ENCODE results near the gene SLC11A2.
"Not testable (repeated sequence)": the region's sequence is repeated elsewhere in the genome, so short reads cannot be mapped to it uniquely, and the experiment has no call there.

The SLC11A2 gene

DNA sequence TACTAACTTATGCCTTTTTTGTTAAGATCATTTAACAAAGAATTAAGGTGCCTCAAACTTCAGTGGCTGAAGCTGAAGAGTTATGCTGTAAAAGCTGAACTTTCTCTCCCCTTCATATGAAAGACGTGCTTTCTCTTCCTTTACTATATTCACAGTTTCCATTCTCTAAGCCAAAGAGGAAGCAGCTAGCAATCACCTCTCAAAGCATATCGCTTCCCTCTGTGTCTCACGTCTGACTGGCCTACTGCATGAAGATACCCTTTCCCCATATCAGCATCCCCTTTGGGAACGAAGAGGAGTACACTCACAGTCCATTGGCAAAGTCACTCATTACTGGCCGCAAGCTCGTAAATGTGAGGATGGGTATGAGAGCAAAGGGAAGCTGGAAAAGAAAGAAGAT is 34.9 kb downstream of the SLC11A2 start:
- in situ Hi-C loops (cut with HindIII; ENCODE audit: low sequenced_read_pairs): no loop called here

DNA sequence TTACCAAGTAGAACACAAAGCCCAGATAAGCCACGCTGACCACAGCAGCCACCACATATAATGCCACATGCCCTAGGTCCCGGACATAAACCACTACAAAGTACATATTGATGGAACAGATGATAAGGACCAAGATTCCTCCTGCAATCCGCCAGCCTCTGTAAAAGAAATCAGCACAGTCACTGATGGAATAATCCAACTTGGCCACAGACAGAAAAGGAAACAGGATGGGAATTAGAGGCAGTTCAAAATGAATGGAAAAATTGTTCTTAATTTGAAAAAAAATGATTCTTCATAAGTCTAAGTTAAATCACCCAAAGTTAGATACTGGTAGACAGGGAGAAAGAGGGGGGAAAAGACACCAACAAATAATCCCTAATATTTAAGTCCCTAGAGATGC is 35.4 kb downstream of the SLC11A2 start:
- in situ Hi-C loops (cut with HindIII; ENCODE audit: low sequenced_read_pairs): no loop called here

DNA sequence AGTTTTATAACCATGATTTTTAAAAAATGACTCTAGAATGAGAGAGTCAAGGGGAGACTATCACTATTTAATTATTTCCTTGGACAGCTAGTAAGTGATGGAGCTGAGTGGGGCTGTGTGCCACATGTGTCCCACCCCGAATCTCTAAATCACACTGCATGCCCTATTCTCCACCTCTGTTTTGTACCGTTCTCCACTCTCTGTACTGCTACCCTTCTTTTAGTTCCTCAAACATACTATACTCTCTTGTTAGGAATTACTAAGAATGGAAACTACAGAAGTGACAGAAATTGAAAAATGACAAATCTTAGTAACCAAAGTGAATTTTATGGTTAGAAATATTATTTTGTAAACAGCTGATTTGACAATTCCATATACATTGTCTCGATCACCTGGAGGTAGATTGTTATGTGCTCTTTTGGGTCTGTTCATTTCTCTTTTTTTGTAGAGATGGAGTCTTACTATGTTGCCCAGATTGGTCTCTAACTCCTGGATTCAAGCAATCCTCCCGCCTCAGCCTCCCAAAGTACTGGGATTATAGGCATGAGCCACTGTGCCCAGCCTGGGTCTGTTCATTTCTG is 35.9 kb downstream of the SLC11A2 start:
- in situ Hi-C loops (cut with HindIII; ENCODE audit: low sequenced_read_pairs): no loop called here

DNA sequence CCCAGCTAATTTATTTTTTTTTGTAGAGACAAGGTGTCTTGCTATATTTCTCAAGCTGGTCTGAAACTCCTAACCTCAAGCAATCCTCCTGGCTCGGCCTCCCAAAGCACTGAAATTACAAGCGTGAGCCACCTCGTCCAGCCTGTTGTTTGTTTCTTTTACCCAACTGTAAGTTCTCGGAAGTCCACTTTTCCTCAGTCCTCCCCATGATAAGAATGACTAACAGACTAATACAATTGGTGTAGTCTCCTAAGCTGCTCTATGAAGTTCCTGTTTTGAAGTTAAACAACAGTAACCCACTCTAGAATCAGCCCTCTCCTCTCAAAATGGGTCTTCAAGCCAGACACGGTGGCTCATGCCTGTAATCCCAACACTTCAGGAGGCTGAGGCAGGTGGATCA is 37.3 kb downstream of the SLC11A2 start:
- in situ Hi-C loops (cut with HindIII; ENCODE audit: low sequenced_read_pairs): no loop called here

DNA sequence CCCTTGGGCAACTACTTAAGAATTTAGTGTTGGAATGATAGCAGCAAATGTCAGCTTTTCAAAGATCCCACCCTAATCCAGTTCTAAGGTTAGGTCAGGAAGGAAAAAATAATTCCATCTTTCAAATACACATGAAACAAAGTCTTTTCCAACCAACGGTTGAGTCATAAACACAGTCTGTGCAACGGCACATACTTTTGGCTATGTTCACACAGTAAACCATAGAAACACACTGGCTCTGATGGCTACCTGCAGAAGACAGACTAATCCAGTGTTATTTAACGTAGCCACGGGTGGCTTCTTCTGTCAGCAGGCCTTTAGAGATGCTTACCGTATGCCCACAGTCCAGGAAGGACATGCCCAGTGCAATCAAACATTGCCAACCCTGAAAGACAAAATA is 38.1 kb downstream of the SLC11A2 start:
- in situ Hi-C loops (cut with HindIII; ENCODE audit: low sequenced_read_pairs): no loop called here

DNA sequence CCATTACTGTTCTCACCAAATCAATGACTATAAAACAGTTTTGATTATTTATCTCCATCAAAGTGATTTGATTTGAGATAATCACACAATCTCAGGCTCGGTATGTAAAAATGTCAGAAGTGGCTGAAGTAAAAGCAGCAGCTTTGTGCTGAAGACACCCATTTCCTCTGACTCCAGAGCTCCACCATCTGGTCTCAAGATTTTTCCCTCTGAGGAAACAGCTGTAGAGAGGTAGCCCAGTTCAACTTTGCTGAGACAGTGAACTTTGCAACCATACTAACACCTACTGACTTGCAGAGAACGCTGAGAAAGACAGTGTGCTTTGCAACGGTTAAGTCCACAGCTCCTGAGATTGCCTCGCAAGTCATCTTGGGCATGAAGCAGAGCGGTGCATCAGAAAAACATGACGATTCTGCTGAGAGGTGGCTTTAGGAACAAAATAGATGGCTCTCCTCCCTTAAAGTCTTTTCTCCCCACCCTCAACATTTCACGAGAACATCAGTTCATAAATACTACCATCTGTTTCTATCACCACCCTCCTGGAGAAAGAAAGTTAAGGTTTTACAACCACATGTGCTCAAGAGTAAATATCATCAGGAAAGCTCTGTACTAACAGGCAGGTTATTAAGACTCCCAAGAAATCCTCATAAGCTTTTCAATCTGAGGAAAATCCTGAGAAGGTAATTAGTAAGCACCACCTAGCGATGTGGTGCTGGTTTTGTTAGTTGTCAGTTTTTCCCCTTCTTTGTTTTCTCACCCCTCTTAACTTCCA is 39.0 kb downstream of the SLC11A2 start:
- in situ Hi-C loops (cut with HindIII; ENCODE audit: low sequenced_read_pairs): no loop called here

DNA sequence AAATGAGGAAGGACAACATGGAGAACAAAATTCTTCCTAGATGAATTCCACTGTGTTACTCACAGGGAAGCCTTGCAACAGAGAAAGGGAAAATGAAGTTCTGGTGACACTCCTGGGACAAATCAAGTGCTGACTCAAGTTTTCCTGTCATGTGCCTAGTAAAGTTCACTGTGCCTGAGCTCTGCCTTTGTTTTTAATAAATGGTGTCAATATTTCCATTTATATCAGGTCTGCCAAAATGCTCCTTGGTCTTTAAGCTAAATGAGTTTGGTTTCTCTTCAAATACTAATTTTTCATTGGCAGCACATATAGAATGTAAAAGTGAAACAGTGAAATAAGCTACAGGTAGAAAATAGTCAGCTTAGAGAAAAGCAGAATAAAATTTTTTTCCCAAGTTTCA is 40.9 kb downstream of the SLC11A2 start:
- in situ Hi-C loops (cut with HindIII; ENCODE audit: low sequenced_read_pairs): no loop called here

DNA sequence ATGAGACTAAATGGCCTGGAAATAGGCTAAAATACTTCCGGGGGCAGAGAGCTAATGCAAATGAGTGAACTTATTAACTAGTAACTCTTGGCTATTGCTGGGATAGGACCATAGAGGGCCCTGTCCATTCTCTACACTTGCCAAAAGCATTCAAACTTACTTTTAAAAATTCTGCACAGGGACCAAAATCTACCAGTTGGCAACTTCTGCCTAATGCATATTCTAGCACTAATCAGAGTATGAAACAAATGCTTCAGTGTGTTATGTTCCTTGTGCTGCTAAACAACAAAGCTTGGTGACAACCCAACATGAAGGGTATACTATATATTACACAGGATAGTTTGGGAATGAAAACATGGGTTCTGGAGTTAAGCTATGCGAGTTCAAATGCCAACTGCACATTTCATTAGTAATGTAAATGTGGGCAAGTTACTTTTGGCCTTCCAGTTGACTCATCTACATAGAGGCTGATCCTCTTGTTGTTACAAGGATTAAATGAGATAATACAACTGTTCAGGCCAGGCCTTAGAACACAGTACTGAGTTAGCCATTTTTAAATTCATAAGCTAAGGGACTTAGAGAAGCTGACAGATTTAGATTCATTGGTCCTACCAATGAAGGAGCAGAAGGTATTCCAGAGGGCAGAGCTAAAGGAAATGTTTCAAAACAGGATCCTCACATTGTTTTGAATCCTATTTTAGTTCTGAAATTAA is 41.4 kb downstream of the SLC11A2 start:
- in situ Hi-C loops (cut with HindIII; ENCODE audit: low sequenced_read_pairs): no loop called here

DNA sequence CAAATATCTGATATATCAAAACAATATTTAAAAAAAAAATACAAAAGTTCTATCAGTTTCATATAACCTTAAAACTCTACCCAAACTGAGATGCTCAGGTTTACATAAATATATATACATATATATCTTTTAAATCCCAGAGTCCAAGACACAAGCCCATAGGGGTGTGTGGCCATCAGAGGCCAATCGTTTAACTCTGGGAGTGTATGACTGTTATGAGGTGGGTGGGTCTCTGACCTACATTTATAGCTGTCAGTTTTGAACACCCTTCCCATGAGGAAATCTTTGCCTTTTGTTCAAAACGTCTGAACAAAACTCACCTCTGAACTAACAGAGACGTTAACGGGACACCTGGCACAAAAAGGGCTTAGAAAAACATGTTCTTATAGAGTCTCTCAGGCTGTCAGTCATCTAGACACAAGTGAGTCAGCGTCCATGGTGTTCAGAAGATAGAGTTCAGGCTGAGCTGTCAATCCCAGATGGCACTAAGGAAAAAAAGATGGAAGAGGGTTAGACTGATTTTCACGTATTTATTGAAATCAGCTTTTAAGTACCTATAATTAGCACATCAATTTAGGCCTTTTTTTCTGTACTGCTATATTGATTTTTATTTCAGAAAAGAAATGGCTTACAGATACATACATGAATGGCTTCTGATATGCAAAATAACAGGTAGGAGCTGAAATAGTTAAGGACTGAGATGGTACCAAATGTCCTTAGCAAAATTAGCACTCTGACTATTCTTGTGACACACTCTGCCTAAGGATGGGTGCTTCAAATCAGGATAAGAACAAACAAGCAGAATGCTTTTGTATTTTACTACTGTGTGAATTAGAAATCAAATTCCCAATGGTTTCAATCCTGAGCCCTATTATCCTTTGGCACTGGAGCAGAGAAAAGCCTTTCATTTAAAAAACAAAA is 44.6 kb downstream of the SLC11A2 start:
- in situ Hi-C loops (cut with HindIII; ENCODE audit: low sequenced_read_pairs): no loop called here

DNA sequence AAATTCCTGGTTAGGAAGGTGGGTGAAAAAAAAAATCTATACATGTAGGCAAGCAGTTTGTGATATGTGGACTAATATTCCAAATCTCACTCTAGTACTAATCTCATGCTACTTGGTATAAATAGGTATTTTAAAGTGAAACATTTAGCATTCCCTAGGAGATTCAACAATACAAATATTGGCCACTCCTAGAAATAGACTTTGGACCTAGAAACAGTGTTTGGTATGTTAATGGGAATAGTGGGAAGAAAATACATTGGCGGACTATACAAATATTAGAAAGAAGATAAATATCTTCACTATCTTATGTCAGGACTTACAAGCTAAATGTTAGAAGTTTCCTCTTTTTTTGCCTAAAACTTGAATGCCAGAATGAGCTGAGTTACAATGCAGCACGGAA is 45.6 kb downstream of the SLC11A2 start:
- in situ Hi-C loops (cut with HindIII; ENCODE audit: low sequenced_read_pairs): no loop called here

DNA sequence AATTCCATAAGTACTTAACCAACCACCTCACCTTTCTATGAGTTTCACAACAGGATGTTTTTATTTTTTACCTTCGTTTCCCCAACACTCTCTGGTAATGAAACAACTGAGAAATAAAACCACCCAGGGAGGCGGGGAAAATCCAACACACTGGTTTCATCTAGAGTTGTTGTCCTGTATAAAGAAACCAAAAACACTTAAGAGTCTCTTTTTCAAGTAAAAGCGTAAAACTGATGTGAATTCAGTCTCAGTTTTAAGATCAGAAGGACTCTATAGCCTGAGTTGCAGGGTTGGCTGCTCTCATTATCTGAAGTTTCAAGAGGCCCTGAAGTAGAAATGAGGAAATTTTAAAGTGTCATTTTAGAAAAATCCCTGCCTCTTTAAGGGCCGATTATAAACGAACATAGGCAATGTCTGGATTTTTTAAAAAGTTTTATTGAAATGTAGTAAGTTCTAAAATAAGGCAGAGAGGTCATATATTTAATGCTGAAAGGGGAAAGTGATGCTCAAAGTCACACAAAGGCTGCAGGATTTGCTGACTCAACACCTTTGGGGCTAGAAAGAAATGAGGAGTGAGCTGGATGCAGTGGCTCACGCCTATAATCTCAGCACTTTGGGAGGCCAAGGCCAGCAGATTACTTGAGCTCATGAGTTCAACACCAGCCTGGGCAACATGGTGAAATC is 46.7 kb downstream of the SLC11A2 start:
- in situ Hi-C loops (cut with HindIII; ENCODE audit: low sequenced_read_pairs): no loop called here

DNA sequence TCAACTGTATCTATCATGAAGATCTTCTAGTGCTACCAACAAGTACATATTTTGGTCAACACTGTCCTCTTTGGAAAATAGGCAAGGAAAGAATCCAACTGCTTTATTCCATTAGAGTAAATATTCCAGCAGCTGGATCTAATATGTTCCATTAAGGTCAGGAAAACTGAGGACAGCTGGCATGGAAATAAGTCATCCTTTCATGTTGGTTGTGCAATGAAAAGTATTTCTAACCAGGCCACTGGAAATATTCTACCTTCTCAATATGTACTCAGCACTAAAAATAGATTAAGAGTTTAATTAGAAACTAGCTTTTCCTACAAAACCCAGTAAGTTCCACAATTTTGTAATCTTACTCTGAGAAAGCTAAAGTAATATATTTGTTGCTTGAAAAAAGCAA is 54.2 kb downstream of the SLC11A2 start:
- in situ Hi-C loops (cut with HindIII; ENCODE audit: low sequenced_read_pairs): no loop called here

DNA sequence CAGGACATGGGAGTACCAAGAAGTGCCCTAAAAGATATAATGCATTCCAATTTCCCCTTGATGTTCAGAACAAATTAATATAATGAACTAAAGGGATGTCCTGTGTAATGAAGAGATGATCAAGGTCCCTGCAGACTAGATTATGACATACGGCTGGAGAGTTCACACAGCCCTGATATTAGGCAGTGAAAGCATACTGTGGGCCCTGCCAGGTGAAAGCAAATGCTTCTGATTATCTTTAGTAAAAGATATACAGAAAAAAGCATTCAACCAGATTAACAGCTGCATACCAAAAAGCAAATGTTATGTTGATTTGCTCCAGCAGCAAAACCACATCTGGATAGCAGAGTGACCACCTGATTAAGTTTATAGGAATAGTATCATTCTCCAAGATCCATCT is 61.8 kb downstream of the SLC11A2 start:
- in situ Hi-C loops (cut with HindIII; ENCODE audit: low sequenced_read_pairs): no loop called here

DNA sequence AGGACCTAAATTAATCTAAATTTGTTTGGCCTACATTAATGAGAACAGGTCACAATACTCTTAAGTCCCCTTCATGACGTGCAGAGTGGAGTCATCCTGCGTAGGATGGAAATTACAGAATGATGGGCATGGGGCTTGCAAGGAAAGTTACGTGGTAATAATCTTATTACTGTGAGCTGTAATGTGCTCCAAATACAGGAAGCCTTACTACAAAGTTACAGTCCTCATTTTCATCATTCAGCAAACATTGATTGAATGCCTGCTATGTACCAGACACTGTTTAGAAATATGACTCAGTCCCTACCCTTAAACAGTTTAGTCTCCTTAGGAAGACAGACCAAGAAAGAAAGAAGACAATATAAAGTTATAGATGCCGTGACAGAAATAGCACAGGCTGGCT is 64.5 kb downstream of the SLC11A2 start:
- in situ Hi-C loops (cut with HindIII; ENCODE audit: low sequenced_read_pairs): no loop called here

DNA sequence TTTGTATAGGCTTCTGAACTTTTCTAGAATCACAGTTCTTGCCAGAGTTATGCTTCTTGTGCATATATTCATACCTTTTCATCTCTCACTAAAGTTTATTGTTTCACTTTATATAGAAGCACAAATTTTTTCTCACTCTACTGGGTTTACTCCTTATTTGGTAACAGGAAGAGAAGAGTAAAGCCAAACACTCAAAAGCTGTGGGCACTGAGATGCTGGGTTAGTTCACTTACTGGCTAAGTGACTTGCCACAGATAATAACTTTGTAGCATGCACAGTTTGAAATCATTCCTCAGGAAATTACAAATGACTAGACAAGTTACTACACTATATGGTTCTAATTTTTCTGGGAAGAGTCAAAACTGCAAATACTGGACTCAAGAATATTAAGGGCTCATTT is 66.1 kb downstream of the SLC11A2 start:
- in situ Hi-C loops (cut with HindIII; ENCODE audit: low sequenced_read_pairs): no loop called here

DNA sequence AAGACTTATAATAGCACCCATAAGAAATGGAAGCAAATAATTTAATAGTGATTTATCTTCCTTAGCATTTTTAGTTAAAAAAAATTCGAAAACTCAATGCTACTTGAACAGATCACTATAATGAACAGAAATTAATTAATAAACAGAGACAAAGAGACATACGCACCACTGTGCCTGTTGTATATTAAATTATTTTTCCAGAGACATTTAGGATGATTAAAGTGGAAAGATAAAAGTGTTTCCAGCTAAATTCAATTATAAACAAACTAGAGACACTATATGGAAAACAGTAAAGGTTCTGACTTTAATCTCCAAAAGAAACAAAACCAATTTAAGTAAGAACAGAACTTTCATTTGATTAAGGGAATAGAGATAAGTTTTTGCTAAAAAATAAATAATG is 70.5 kb downstream of the SLC11A2 start:
- in situ Hi-C loops (cut with HindIII; ENCODE audit: low sequenced_read_pairs): no loop called here

DNA sequence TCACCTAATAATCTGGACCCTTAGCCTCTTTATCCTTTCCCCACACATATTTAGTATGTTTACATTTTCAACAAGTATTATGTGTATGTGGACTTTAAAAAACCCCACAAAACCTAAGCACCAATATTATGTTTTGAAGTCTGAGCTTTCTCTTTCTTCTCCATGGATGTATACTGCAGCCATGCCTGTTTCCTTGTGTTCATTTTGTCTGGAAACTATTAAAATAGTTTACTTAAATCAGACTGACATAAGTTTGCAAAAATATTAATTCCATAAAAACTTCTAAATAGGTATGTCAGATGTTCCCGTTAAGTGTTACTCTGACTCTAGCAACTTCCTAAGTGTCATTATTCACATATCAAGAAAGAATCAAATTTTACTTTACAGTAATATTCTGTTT is 70.9 kb downstream of the SLC11A2 start:
- in situ Hi-C loops (cut with HindIII; ENCODE audit: low sequenced_read_pairs): no loop called here

DNA sequence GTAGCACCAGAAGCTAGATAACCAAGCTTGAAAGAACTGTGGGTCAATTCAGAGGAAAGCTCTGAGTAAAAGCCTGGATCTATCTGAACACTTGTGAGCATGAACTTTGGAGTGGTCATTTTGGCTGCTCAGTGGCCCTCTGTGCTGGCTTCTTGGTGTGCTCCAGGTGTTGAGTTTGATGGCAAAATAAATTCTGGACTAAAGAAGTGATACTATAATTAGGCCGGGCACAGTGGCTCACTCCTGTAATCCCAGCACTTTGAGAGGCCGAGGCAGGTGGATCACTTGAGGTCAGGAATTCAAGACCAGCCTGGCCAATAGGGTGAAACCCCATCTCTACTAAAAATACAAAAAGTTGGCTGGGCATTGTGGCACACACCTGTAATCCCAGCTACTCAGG is 71.4 kb downstream of the SLC11A2 start:
- in situ Hi-C loops (cut with HindIII; ENCODE audit: low sequenced_read_pairs): not testable (repeated sequence)

DNA sequence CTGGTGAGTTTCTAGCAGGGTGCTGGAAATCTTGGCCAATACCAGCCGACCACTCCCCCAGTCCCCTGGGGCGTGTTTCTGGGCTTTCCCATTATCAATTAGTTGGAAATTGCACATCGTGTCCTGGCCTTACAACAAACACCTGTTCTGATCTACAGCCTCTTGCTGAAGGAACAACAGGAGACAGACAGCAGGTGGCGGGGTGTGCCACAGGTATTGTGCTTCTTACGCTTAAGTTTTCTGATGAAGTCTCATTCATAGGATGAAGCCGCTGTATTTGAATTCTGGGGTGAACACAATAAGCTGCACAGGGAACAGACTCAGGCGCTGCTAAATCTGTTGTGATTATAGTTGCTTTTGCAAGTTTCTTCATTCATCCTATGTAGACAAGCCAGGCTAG is 73.1 kb downstream of the SLC11A2 start:
- in situ Hi-C loops (cut with HindIII; ENCODE audit: low sequenced_read_pairs): no loop called here

DNA sequence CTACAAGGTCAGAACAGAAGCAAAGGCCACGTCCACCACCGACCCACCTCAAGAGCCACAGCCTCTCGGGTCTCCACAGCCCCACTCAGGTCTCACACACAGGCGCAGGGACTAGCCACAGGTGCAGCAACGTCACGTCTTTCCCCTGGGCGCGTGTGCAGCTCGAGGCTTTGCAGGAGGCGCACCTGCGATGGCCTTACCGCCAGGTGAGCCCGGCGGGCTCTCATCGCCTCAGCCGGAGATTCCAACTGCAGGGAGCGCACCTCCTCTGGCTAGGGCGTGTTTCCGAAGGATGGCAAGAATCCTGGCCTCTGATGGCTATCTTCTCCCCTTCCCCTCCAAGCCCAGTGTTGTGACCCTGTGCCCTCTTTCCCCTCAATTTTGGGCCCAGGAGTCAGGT is 73.7 kb downstream of the SLC11A2 start, which contains the start of gene HIGD1C:
TSS of gene HIGD1C (plus strand) at position 35 of the 400 bp plus-strand sequence. CDS start 1,455 bp downstream, outside the sequence.
- in situ Hi-C loops (cut with HindIII; ENCODE audit: low sequenced_read_pairs): no loop called here
